Fibroblast of lung (primary cell): ENCODE measurements around the gene ZFYVE27.

Experiments used
- EZH2 ChIP-seq: IDR thresholded peaks from 2 replicates; pipeline ENCODE4 v1.5.1; 2012; ENCODE audit warnings: low read length, control low read depth, mild to moderate bottlenecking; ENCODE audit errors: missing control alignments
- TF ChIP-seq, protein P1 (sequence below), 2 donors: IDR thresholded peaks in 1 of 2; conservative IDR thresholded peaks in 1 of 2; 1 replicate in 1 of 2; 2 replicates in 1 of 2; pipeline ENCODE4 v1.5.1; 2011 to 2012; ENCODE audit warnings: low read length in 2 of 2, control low read depth in 1 of 2, inconsistent platforms in 1 of 2, low read depth in 1 of 2, mild to moderate bottlenecking in 1 of 2

DNA sequence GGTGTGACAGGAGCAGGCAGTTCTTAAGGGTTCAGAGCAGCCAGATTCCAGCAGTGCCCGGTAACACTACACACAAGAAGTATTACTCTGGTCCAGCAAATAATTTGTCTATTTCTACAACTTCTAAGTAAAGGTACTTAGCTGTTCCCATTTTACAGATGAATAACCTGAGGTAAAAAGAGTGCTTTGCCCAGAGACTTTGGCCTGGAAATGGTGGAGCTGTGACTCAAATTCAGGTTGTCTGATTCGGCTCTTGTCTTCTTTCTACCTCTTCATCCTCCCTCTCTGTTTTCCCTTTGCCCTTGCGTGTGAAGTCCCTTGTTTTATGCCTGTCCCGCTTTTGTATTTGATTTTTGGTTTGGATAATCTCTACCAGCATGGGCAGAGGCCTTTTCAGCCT lies 17.8 kb downstream of the ZFYVE27 start:
- TF ChIP-seq, protein P1, sequence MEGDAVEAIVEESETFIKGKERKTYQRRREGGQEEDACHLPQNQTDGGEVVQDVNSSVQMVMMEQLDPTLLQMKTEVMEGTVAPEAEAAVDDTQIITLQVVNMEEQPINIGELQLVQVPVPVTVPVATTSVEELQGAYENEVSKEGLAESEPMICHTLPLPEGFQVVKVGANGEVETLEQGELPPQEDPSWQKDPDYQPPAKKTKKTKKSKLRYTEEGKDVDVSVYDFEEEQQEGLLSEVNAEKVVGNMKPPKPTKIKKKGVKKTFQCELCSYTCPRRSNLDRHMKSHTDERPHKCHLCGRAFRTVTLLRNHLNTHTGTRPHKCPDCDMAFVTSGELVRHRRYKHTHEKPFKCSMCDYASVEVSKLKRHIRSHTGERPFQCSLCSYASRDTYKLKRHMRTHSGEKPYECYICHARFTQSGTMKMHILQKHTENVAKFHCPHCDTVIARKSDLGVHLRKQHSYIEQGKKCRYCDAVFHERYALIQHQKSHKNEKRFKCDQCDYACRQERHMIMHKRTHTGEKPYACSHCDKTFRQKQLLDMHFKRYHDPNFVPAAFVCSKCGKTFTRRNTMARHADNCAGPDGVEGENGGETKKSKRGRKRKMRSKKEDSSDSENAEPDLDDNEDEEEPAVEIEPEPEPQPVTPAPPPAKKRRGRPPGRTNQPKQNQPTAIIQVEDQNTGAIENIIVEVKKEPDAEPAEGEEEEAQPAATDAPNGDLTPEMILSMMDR (conservative IDR thresholded peaks at IDR 0.05 in 1 of 2, IDR thresholded peaks at IDR 0.05 in 1 of 2; ENCODE audit: low read depth in 1 of 2, low read length in 2 of 2), result no peak
- no peak for TF ChIP-seq EZH2
